Measurements from ENCODE around the gene ATP5MG.

- no peak for TF ChIP-seq CTCF (IDR thresholded peaks at IDR 0.05)
- TF ChIP-seq POLR2A (IDR thresholded peaks at IDR 0.05): no peak
- no peak for TF ChIP-seq POLR2AphosphoS5 (IDR thresholded peaks at IDR 0.05)
- TF ChIP-seq EP300 (IDR thresholded peaks at IDR 0.05): no peak
Observed at GRCh38 chr11:118396097-118396501, 5.3 kb upstream of the ATP5MG start.

Measured in stomach (tissue), 4 donors.